T-helper 2 cell treated with Interferon-gamma antibody and Interleukin-4, amounts not matched to agents 100 ng/mL and 5 ng/mL, for 36 hours (primary cell): ENCODE data around the gene GARIN5A. TPM values are rescaled to one million over a fixed set of nuclear protein-coding genes. Genes with fewer than 3 reads are reported as not detected.

Source experiments
- intact Hi-C: fragments of 100-400 bp; cut with micrococcal nuclease; formaldehyde crosslinking; loops from one replicate; pipeline ENCODE4 v1.15.1; 2023
- total RNA-seq: library from RNA; stranded (reverse); gene quantifications from 2 replicates; pipeline ENCODE4 v1.2.3, GENCODE V29; 2022

GARIN5A gene
- total RNA-seq, 1 donor from 2014 or later = 0.36 TPM

DNA sequence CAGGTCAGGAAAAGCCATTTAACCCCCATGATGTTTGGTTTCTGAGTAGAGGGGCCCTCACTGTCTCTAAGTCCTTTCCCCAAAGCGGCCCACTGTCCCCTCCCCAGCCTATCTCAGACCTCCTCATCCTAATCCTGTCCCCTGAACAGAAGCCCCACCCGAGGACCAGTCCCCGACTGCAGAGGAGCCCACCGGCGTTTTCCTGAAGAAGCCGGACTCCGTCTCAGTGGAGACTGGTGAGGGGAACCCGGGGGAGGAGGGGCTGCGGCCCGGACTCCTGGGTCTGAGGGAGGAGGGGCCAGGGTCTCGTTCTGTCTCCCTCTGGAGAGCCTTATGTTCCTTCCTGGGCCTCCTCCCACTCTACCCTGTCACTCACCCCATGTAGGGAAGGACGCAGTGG lies 41.0 kb downstream of the GARIN5A start:
- intact Hi-C loops = no loop called here

DNA sequence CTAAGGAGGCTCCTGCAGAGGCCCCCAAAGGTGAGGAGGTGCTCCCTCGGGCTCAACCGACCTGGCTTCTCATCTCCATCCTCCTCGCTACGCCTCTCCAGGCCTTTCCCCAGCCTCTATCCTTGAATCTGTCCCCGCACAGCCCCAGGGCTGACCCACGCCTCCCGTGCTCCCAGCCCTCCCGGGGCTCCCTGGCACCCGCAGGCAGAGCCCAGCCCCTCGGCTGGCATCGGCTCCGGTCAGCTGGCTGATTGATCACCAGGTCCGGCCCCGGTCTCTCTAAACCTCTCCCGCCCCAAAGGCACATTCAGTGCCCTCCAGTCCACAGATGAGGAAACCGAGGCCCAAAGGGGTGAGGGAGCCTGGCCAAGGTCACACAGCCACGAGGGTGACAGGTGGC lies 41.4 kb downstream of the GARIN5A start:
- intact Hi-C loops = no loop called here

DNA sequence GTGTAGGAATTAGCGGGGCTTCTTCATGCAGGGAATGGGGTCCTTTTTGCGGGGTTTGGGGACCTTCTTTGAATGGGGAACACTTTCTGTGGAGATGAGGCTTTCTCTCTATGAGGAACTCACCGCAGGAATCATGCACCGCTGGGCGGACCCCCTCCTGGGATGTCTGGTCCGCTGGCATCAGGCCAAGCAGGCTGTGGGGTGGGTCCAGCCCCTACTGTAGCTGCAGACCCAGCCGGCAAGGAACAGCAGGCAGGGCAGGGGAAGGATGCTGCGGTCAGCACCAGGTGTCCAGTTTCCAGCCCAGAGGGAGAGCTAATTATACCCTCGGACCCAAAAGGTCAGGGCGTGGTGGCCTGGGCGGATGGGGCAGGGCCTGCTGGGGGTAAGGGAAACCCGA lies 42.1 kb downstream of the GARIN5A start:
- intact Hi-C loops = loop anchor here (5.0 kb wide), 1 partner anchor 52 kb away; the partner anchor contains the start of gene POLD1

DNA sequence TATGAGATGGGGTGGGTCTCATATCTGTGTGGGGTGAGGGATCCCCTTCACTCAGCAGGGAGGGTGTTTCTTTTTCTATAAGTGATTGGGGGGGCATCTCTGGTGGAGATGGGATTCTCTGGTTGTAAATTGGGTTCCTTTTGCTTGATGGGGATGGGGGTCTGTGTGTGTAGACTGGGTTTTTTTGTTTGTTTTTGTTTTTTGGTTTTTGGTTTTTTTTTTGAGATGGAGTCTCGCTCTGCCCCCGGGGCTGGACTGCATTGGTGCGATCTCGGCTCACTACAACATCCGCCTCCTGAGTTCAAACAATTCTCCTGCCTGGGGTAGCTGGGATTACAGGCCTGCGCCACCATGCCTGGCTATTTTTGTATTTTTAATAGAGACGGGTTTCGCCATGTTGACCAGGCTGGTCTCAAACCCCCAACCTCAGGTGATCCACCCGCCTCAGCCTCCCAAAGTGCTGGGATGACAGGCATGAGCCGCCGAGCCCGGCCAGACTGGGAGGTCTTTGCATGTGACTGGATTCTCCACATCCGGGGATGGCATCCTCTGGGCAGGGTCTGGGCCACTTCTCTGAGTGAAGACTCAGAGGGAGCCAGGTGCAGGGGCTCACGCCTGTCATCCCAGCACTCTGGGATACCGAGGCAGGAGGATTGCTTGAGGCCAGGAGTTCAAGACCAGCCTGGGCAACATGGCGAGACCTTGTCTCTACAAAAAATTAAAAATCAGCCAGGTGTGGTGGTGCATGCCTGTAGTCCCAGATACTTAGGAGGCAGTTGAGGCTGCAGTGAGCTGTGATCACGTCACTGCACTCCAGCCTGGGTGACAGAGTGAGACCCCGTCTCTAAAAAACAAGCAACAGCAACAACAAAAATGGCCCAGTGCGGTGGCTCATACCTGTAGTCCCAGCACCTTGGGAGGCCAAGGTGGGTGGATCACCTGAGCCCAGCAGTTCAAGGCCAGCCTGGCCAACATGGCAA lies 43.2 kb downstream of the GARIN5A start:
- intact Hi-C loops = loop anchor here (5.0 kb wide), 1 partner anchor 51 kb away; the partner anchor contains the start of gene POLD1

DNA sequence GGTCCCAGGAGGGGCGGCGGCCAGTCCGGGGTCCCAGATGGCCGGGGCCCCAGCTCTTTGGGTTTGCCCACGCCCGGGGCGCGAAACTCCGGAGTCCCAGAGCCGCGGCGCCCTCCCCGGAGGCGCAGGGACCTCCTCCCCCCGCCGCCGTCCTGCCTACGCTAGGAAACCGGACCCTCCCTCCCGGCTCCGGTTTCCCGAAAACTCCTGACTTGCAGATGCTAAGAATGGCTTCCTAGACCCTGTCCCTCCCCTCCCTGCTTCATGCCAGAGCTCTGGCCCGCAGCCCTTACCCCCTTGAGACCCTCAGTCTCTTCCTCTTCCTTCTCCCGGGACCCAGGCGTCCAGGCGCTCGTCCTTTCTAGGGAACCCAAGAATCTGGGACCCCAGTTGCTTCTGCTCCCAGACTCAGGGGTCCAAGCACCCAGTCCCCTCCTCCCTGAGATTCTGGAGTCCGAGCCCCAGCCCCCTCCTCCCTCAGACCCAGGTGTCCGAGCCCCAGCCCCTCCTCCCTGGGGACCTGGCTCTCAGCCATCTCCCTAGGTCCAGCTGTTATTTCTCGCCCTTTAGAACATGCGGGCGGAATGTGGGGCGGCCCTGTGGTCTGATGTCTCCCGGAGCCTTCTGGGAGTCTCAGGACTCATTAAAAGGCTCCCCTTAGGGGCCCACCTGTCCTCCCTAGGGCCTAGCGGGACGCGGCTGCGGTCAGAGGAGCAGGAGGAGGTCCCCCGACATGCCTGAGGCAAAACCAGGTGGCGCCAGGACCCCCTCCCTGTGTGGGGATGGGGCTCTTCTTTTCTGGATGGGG lies 44.2 kb downstream of the GARIN5A start, which contains the start of gene MYBPC2:
TSS of gene MYBPC2 (plus strand) at position 672 of the 808 bp plus-strand sequence. CDS start at position 734, 62 bp downstream.
- intact Hi-C loops = loop anchor here (5.0 kb wide), 1 partner anchor 50 kb away; the partner anchor contains the start of gene POLD1

DNA sequence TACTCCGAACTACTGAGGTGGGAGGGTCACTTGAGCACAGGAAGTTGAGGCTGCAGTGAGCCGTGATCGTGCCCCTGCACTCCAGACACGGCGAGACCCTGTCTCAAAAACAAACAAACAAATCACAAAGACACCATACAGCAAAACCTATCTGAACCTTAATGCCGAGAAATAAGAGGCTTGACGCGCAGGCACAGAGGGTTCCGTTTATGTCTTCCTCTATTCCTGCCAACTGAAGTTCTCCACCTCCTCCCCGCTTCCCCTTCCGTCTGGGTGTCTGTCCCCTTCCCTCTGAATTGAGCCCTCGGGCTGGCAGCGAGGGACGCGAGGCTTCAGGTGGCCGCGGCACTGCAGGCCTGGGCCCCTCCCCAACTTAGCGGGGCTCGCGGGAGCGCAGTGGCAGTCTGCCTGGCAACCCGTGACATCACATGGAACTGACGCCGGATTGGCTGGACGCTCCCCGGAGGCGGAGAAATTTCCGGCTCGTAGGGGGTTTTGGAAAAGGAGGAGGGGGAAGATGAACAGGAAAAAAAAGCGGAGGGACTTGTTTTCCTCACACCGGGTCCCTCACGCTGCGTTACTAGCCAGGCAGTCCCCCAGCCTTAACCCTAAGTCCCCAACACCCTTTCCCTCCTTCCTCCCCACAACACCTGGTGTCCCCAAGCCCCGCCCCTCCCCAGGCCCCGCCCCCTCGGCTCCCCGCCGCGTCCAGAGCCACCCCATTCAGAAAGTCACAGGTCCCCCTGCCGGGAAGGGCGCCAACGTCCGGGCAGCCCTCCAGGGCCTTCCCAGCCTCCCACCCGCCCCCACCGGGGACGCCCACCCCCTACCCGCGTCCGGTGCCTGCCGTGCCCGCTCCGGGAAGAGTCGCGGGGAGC lies 45.1 kb downstream of the GARIN5A start:
- intact Hi-C loops = loop anchor here (5.0 kb wide), 1 partner anchor 49 kb away; the partner anchor contains the start of gene POLD1

DNA sequence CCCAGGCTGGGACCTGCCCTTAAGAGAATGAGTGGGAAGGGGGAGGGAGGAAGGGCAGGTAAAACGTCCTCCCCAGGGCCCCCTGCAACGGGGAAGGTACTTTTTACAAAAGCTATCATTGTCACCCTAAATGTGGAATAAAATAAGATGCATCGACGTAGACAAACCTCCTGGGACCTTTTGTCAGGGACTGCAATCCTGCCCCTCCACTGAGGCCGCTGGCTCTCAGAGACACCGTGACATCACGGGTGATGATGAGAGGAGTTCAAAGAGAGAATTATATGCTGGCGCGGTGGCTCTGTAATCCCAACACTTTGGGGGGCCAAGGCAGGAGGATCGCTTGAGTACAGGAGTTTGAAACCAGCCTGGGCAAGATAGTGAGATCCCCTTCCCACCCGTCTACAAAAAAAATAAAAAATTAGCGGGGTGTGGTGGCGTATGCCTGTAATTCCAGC lies 45.7 kb downstream of the GARIN5A start:
- intact Hi-C loops = loop anchor here (5.0 kb wide), 1 partner anchor 49 kb away; the partner anchor contains the start of gene POLD1

DNA sequence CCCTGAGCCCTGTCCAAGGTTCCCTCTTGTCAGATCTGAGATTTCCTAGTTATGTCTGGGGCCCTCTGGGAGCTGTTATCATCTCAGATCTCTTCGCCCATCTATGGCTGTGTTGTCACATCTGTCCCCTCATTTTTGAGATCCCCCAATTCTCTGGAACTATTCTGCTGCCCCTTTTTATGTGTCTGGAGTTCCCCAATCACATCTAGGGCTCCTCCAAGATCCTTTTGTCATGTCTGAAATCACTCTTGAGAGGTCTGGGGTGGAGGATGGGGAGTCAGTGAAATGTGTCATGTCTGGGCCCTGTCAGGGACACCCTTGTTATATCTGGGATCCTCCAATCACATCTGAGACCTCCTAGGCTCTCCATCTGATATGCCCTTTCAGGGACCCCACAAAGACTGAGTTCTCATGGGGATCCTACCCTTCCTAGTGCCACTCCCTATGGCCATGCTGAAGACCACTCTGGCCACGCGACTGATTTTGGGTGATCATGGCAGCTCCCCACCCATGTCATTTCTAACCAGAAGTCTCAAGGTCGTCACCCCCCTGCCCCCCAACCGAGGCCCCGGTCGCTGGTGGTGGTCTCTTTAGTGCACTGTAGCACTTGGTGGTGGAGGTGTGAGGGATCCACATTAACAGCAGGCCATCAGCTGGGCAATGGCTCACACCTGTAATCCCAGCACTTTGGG lies 47.7 kb downstream of the GARIN5A start:
- intact Hi-C loops = no loop called here

DNA sequence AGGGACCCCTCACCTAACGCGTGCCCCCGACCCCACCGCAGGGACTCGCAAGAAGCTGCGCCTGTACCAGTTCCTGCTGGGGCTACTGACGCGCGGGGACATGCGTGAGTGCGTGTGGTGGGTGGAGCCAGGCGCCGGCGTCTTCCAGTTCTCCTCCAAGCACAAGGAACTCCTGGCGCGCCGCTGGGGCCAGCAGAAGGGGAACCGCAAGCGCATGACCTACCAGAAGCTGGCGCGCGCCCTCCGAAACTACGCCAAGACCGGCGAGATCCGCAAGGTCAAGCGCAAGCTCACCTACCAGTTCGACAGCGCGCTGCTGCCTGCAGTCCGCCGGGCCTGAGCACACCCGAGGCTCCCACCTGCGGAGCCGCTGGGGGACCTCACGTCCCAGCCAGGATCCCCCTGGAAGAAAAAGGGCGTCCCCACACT lies 48.6 kb downstream of the GARIN5A start:
- intact Hi-C loops = no loop called here

DNA sequence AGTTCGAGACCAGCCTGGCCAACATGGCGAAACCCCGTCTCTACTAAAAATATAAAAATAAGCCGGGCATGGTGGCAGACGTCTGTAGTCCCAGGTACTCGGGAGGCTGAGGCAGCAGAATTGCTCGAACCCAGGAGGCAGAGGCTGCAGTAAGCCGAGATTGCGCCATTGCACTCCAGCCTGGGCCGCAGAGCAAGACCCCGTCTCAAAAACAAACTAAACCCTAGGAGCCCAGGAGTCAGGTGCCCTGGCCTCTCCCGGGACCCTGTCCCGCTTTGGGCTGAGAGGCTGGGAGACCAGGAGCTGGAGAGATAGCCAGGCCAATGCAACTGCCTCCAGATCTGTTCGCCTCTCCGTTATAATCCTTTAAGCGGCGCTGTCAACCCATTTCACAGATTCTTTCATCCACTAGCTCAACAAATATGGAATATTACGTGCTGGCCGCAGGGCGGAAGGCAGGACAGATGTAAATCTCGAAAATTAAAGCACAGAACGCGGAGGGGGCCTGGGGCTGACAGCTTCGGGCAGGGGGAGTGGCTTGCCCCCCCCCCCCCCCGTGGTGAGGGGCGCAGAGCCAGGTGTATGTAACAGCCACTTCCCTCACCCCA lies 49.2 kb downstream of the GARIN5A start:
- intact Hi-C loops = no loop called here

DNA sequence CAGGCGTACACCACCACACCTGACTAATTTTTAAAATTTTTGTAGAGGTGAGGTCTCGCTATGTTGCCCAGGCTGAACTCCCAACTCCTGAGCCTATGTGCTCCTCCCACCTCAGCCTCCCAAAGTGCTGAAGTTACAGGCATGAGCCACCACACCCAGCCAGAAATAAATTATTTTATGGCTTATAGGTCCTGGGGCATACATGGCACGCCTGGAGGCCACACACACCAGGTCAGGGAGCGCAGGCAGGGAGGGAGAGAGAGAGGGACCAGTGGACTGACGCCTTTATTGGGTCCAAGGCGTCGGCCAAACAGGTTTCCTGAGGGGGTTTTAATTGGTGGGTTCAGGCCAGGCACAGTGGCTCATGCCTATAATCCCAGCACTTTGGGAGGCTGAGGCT lies 51.1 kb downstream of the GARIN5A start:
- intact Hi-C loops = no loop called here

DNA sequence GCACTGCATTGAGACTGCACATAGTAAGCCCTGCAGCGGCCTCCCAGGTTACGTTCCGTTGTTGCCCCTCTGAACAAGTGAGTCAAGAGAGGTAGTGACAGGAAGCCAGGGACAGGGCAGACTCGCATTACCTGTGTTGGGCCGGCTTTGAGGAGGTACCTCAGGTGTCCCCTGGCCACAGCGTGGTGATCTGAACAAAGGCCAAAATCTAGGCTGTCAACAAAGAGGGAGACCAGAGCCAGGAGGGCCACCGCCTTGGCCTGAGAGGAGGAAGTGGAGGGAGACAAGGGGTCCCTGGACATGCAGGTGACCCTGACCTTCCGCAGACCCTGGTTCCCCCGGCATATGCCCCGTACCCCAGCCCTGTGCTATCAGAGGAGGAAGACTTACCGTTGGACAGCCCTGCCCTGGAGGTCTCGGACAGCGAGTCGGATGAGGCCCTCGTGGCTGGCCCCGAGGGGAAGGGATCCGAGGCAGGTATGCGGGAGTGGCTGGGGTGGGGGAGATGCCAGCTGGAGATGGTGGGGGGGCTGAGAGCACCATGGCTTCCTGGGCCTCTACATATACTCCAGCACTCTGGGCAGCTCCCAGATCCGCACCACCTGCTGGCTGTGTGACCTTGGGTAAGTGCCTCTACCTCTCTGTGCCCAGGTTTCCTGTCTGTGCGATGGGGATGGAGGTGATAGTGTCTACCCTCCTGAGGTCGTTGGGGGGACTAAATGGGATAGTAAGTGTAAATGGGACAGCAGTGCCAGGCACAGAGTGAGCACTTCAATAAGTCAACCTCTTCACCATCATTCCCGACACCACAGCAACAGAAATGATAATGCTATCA lies 53.2 kb downstream of the GARIN5A start:
- intact Hi-C loops = no loop called here

DNA sequence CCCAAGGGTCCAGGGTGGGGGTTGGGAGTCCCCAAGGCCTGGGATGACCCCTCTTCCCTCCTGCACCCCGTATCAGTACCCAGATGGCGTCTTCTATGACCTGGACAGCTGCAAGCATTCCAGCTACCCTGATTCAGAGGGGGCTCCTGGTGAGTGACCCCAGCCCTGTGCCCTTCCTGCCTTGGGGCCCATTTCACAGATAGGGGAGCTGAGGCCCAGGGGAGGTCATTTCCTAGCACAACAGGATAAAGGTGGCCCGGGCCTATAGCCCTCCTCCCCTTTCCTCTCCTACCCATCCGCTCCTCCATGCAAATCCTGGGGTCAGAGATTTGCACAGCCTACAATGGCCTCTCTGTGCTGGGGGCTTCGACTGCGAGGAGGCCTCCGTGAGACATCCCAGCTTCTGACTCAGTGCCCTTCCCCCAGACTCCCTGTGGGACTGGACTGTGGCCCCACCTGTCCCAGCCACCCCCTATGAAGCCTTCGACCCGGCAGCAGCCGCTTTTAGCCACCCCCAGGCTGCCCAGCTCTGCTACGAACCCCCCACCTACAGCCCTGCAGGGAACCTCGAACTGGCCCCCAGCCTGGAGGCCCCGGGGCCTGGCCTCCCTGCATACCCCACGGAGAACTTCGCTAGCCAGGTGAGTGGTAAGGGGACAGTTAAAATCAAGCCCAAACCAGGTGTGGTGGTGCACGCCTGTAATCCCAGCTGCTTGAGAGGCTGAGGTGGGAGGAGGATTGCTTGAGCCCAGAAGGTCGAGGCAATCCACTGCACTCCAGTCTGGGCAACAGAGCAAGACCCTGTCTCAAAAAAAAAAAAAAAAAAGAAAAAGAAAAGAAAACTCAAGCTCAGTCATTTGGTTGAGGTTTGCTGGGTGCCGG lies 54.0 kb downstream of the GARIN5A start:
- intact Hi-C loops = no loop called here

DNA sequence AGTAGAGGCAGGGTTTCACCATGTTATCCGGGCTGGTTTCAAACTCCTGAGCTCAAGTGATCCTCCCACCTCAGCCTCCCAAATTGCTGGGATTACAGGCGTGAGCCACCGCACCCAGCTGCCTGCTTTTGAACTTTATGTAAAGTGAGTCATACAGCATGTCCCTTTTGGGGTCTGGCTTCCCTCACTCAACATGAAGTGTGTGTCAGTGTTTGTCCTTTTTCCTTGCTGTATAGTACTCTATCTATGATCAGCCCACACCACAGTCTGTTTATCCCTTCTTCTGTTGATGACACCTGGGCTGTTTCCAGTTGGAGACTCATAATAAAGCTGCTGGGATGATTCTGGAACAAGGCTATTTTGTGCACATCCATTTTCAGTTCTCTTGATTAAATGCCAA lies 55.8 kb downstream of the GARIN5A start:
- intact Hi-C loops = no loop called here

DNA sequence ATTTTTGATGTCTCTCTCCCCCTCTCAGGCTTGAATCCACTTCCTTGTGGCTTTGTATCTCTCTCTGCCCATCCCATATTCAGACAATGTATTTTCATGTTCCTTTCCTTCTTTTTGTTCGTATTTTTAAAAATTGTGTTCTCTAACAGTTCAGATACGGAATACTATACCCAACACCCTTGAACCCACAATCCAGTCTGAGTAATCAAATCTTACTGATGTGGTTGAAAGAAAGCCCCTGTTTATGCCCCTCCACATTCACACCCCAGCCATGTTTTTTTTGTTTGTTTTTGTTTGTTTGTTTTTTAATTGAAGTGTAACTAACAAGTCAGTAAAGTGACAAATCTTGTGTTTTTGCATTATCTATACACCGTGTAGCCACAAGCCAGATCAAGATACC lies 56.5 kb downstream of the GARIN5A start:
- intact Hi-C loops = no loop called here

DNA sequence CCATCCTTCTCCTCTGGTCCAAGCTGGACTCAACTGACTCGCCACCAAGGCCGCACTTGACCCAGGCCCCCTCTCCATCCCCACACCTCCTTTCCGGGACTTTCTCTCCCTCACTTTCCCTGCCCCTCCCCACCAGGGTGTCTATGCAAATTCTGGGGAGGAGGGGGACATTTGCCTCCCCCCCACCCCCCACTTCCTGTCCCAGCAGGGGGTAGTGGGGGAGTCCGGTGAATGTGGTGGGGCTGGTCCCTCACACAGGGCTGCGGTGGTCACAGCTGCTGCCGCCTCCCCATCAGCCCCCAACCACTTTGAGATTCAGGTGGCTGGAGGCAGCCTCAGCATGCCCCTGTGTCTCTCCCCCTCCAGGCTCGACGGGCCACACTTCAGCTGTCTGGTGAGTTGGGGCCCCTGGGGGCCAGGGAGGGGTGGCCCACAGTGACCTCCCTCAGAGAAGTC lies 57.0 kb downstream of the GARIN5A start:
- intact Hi-C loops = no loop called here

DNA sequence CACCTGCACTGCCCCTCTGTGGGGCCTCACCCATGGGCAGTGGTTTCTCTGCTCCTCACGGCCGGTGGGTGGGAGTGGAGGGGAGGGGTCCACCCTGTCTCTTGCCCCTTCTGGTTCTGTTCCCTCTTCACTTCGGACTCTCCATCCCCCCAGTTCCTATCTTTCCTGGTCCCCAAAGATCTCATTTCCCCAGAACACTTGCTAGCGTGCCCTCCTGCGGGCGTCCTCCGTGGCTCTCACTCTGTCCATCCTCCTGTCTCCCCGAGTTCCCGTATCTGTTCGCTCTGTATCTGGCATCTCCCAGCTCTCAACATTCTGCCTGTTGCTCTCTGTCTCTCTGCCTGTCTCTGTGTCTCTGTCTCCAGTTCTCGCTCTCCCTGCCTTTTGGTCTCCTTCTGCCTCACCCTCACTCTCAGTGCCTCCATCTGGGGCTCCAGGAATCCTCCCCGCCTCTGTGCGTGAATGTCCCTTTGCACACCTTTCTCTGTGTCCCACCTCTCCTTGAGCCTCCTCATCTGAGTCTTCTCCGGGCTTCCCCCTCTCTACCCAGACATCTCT lies 57.5 kb downstream of the GARIN5A start:
- intact Hi-C loops = no loop called here
